IPS-18c (cell line): ENCODE data around the gene REPS2.

Experiments used
- H3K4me3 ChIP-seq: 2 replicates; pipeline ENCODE4 v1.7.0; 2013; ENCODE audit warnings: low read depth, mild to moderate bottlenecking, low read length, moderate library complexity; ENCODE audit not compliant: insufficient read depth
- H3K9me3 ChIP-seq: one replicate; pipeline ENCODE4 v1.6.1; 2013; ENCODE audit warnings: mild to moderate bottlenecking, low read length, moderate library complexity; ENCODE audit not compliant: control insufficient read depth, insufficient read depth

Gene REPS2

DNA sequence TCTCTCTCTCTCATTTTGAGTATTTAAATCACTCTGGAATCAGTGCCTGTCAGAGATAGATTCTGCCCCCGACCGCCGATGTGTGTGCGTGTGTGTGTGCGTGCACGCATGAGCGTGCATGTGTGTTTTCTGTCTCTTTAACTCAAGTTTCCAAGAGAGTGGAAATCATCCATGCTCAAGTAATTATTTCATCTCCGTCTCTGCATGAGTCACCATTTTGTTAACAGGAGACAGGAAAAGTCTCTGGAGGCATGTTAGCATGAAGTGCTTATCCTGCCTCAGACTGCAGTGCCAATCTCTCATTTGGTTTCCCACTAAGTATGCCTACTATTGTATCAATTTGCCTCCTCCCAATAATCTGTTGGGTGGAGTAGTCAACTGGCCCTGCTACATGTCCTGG lies 245.6 kb downstream of the REPS2 start:
- Histone ChIP-seq H3K9me3 (no peaks in the 10 kb centered on the region), H3K4me3 (no peak overlapping the region)
